ENCODE measurements around the gene GGTLC1.

GGTLC1 gene

GRCh38 chr20:23962272-23962671, 26.3 kb downstream of the GGTLC1 start:
- Histone ChIP-seq H3K4me1 (ENCODE audit: control insufficient read depth, insufficient read depth, low read length) (no peaks in the 10 kb centered on the region), H3K9ac (ENCODE audit: low read length) (no peak overlapping the region), H3K27ac (ENCODE audit: low read depth, low read length) (no peak overlapping the region), H3K4me3 (ENCODE audit: low read depth, low read length) (no peak overlapping the region), H3K9me3 (ENCODE audit: control insufficient read depth, insufficient read depth, low read depth, low read length) (peaks cover 51% of the 10 kb centered on the region), H3K27me3 (ENCODE audit: control insufficient read depth, insufficient read depth, low read length) (no peaks in the 10 kb centered on the region), H3K36me3 (ENCODE audit: control insufficient read depth, insufficient read depth, low read length) (no peaks in the 10 kb centered on the region)

- H3K27me3 ChIP-seq (ENCODE audit: control insufficient read depth, insufficient read depth, low read length), result no peaks in the 10 kb centered on the region
- H3K27ac ChIP-seq (ENCODE audit: low read depth, low read length), result no peak overlapping the region
- peaks cover 27% of the 10 kb centered on the region for H3K9me3 ChIP-seq (ENCODE audit: control insufficient read depth, insufficient read depth, low read depth, low read length)
- peaks cover 9% of the 10 kb centered on the region for H3K4me1 ChIP-seq (ENCODE audit: control insufficient read depth, insufficient read depth, low read length)
- no peak overlapping the region for H3K4me3 ChIP-seq (ENCODE audit: low read depth, low read length)
- H3K36me3 ChIP-seq (ENCODE audit: control insufficient read depth, insufficient read depth, low read length), result no peaks in the 10 kb centered on the region
- no peak overlapping the region for H3K9ac ChIP-seq (ENCODE audit: low read length)
Observed at GRCh38 chr20:23959054-23959453, 29.5 kb downstream of the GGTLC1 start.

- Histone ChIP-seq H3K4me1 (ENCODE audit: control insufficient read depth, insufficient read depth, low read length) (peaks cover 11% of the 10 kb centered on the region), H3K27me3 (ENCODE audit: control insufficient read depth, insufficient read depth, low read length) (no peaks in the 10 kb centered on the region), H3K4me3 (ENCODE audit: low read depth, low read length) (no peak overlapping the region), H3K36me3 (ENCODE audit: control insufficient read depth, insufficient read depth, low read length) (no peaks in the 10 kb centered on the region), H3K9me3 (ENCODE audit: control insufficient read depth, insufficient read depth, low read depth, low read length) (peaks cover 4% of the 10 kb centered on the region; the same call in 1 of the 2 replicates), H3K27ac (ENCODE audit: low read depth, low read length) (no peak overlapping the region), H3K9ac (ENCODE audit: low read length) (no peak overlapping the region)
Observed at GRCh38 chr20:23955896-23956295, 32.7 kb downstream of the GGTLC1 start.

- no peaks in the 10 kb centered on the region for H3K27me3 ChIP-seq (ENCODE audit: control insufficient read depth, insufficient read depth, low read length)
- H3K27ac ChIP-seq (ENCODE audit: low read depth, low read length), result no peak overlapping the region
- H3K4me1 ChIP-seq (ENCODE audit: control insufficient read depth, insufficient read depth, low read length), result peaks cover 11% of the 10 kb centered on the region
- no peaks in the 10 kb centered on the region for H3K9me3 ChIP-seq (ENCODE audit: control insufficient read depth, insufficient read depth, low read depth, low read length)
- H3K9ac ChIP-seq (ENCODE audit: low read length), result no peak overlapping the region
- no peak overlapping the region for H3K4me3 ChIP-seq (ENCODE audit: low read depth, low read length)
- no peaks in the 10 kb centered on the region for H3K36me3 ChIP-seq (ENCODE audit: control insufficient read depth, insufficient read depth, low read length)
Observed at GRCh38 chr20:23954008-23954745, 34.4 kb downstream of the GGTLC1 start.

GRCh38 chr20:23946206-23946605, 42.4 kb downstream of the GGTLC1 start:
- H3K4me1 ChIP-seq (ENCODE audit: control insufficient read depth, insufficient read depth, low read length), result no peaks in the 10 kb centered on the region
- H3K36me3 ChIP-seq (ENCODE audit: control insufficient read depth, insufficient read depth, low read length), result no peaks in the 10 kb centered on the region
- no peaks in the 10 kb centered on the region for H3K27me3 ChIP-seq (ENCODE audit: control insufficient read depth, insufficient read depth, low read length)
- no peaks in the 10 kb centered on the region for H3K9me3 ChIP-seq (ENCODE audit: control insufficient read depth, insufficient read depth, low read depth, low read length)
- no peak overlapping the region for H3K27ac ChIP-seq (ENCODE audit: low read depth, low read length)
- no peak overlapping the region for H3K9ac ChIP-seq (ENCODE audit: low read length)
- H3K4me3 ChIP-seq (ENCODE audit: low read depth, low read length), result no peak overlapping the region

GRCh38 chr20:23943304-23943703, 45.3 kb downstream of the GGTLC1 start:
- no peaks in the 10 kb centered on the region for H3K9me3 ChIP-seq (ENCODE audit: control insufficient read depth, insufficient read depth, low read depth, low read length)

GRCh38 chr20:23939641-23940040, 48.9 kb downstream of the GGTLC1 start:
- H3K4me1 ChIP-seq (ENCODE audit: control insufficient read depth, insufficient read depth, low read length), result no peaks in the 10 kb centered on the region
- H3K9me3 ChIP-seq (ENCODE audit: control insufficient read depth, insufficient read depth, low read depth, low read length), result no peaks in the 10 kb centered on the region
- H3K4me3 ChIP-seq (ENCODE audit: low read depth, low read length), result no peak overlapping the region
- H3K27me3 ChIP-seq (ENCODE audit: control insufficient read depth, insufficient read depth, low read length), result no peaks in the 10 kb centered on the region
- H3K27ac ChIP-seq (ENCODE audit: low read depth, low read length), result no peak overlapping the region
- no peak overlapping the region for H3K9ac ChIP-seq (ENCODE audit: low read length)
- no peaks in the 10 kb centered on the region for H3K36me3 ChIP-seq (ENCODE audit: control insufficient read depth, insufficient read depth, low read length)

More at GRCh38 chr20:23943304-23943703, 45.3 kb downstream of the GGTLC1 start:
- Histone ChIP-seq H3K9ac (ENCODE audit: low read length) (no peak overlapping the region), H3K4me3 (ENCODE audit: low read depth, low read length) (no peak overlapping the region), H3K27me3 (ENCODE audit: control insufficient read depth, insufficient read depth, low read length) (no peaks in the 10 kb centered on the region), H3K36me3 (ENCODE audit: control insufficient read depth, insufficient read depth, low read length) (no peaks in the 10 kb centered on the region), H3K4me1 (ENCODE audit: control insufficient read depth, insufficient read depth, low read length) (no peaks in the 10 kb centered on the region), H3K27ac (ENCODE audit: low read depth, low read length) (no peak overlapping the region)

- H3K4me3 ChIP-seq (ENCODE audit: low read depth, low read length), result no peak overlapping the region
- no peak overlapping the region for H3K9ac ChIP-seq (ENCODE audit: low read length)
- H3K9me3 ChIP-seq (ENCODE audit: control insufficient read depth, insufficient read depth, low read depth, low read length), result no peaks in the 10 kb centered on the region
- H3K4me1 ChIP-seq (ENCODE audit: control insufficient read depth, insufficient read depth, low read length), result no peaks in the 10 kb centered on the region
- H3K27me3 ChIP-seq (ENCODE audit: control insufficient read depth, insufficient read depth, low read length), result no peaks in the 10 kb centered on the region
- no peaks in the 10 kb centered on the region for H3K36me3 ChIP-seq (ENCODE audit: control insufficient read depth, insufficient read depth, low read length)
- no peak overlapping the region for H3K27ac ChIP-seq (ENCODE audit: low read depth, low read length)
Observed at GRCh38 chr20:23939063-23939462, 49.5 kb downstream of the GGTLC1 start.

GRCh38 chr20:23938118-23938438, 50.5 kb downstream of the GGTLC1 start:
- no peaks in the 10 kb centered on the region for H3K9me3 ChIP-seq (ENCODE audit: control insufficient read depth, insufficient read depth, low read depth, low read length)

GRCh38 chr20:23937303-23938117, 51.1 kb downstream of the GGTLC1 start:
- Histone ChIP-seq H3K27me3 (ENCODE audit: control insufficient read depth, insufficient read depth, low read length) (no peaks in the 10 kb centered on the region), H3K36me3 (ENCODE audit: control insufficient read depth, insufficient read depth, low read length) (no peaks in the 10 kb centered on the region), H3K9ac (ENCODE audit: low read length) (no peak overlapping the region), H3K9me3 (ENCODE audit: control insufficient read depth, insufficient read depth, low read depth, low read length) (no peaks in the 10 kb centered on the region), H3K27ac (ENCODE audit: low read depth, low read length) (no peak overlapping the region), H3K4me1 (ENCODE audit: control insufficient read depth, insufficient read depth, low read length) (no peaks in the 10 kb centered on the region), H3K4me3 (ENCODE audit: low read depth, low read length) (no peak overlapping the region)

More at GRCh38 chr20:23938118-23938438, 50.5 kb downstream of the GGTLC1 start:
- Histone ChIP-seq H3K27ac (ENCODE audit: low read depth, low read length) (no peak overlapping the region), H3K27me3 (ENCODE audit: control insufficient read depth, insufficient read depth, low read length) (no peaks in the 10 kb centered on the region), H3K36me3 (ENCODE audit: control insufficient read depth, insufficient read depth, low read length) (no peaks in the 10 kb centered on the region), H3K9ac (ENCODE audit: low read length) (no peak overlapping the region), H3K4me3 (ENCODE audit: low read depth, low read length) (no peak overlapping the region), H3K4me1 (ENCODE audit: control insufficient read depth, insufficient read depth, low read length) (no peaks in the 10 kb centered on the region)

Measured in HUES6 (cell line).